ENCODE results near the gene NEDD4L.

DNA sequence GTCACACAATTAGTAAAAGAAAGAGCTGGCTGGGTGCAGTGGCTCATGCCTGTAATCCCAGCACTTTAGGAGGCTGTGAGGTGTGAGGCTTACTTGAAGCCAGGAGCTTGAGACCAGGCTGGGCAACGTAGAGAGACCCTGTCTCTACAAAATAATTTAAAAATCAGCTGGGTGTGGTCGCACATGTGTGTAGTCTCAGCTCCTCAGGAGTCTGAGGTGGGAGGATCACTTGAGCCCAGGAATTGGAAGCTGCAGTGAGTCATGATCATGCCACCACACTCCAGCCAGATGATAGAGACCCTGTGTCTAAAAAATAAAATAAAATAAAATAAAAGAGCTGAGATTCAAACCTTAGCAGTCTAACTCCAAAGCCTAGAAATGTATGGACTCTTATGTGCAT lies 39.0 kb upstream of the NEDD4L start:
- TF ChIP-seq, protein P1, sequence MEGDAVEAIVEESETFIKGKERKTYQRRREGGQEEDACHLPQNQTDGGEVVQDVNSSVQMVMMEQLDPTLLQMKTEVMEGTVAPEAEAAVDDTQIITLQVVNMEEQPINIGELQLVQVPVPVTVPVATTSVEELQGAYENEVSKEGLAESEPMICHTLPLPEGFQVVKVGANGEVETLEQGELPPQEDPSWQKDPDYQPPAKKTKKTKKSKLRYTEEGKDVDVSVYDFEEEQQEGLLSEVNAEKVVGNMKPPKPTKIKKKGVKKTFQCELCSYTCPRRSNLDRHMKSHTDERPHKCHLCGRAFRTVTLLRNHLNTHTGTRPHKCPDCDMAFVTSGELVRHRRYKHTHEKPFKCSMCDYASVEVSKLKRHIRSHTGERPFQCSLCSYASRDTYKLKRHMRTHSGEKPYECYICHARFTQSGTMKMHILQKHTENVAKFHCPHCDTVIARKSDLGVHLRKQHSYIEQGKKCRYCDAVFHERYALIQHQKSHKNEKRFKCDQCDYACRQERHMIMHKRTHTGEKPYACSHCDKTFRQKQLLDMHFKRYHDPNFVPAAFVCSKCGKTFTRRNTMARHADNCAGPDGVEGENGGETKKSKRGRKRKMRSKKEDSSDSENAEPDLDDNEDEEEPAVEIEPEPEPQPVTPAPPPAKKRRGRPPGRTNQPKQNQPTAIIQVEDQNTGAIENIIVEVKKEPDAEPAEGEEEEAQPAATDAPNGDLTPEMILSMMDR (IDR thresholded peaks at IDR 0.05) = no peak
- no peak for TF ChIP-seq POLR2A (IDR thresholded peaks at IDR 0.05)
